ENCODE data around the gene AP1G1. TPM values are rescaled to one million over a fixed set of nuclear protein-coding genes. Genes with fewer than 3 reads are reported as not detected.

AP1G1 gene
- total and polyA plus RNA-seq, 10 of the 15 experiments (the other 5 are each of a cell fraction or from before 2014, with no cell fraction given) = 5.9 to 83.7 (median 47.8) TPM

DNA sequence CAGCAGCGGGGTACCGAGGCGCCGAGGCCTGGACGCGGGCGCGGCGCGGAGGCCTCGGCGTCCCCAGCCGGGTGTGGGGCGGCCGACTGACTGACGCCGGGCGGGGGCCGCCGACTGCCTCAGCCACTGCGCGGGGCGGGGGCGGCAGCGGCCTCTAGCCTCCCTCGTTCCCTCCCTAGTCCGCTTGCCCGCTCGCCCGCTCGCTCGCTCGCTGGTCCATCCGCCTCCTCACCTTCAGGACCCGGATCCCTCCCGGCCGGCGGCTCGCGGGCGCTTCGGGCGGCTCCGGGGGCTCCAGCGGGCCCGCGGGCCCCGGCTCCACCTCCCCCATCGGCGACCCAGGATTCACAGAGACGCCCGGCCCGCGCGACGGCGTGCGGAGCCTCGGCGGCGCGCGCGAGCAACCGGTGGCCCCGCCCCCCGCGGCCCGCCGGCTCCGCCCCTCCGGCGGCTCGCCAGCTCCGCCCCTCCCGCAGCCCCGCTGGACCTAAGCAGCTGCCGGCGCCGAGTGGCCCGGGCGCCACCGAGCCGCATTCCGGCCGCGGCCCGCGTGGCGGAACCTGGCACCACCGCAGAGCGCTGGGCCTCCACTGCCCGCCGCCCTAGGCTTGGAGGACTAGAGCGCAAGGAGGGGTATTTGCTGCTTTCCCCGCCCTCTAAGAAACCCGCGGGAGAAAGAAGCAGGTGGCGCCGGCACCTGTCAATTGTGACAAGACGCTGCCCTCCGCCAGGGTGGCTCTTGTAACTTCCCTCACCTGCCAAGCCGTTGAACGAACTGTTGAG, 84.9 kb downstream of the AP1G1 start (continued):
- TF ChIP-seq, protein P1, sequence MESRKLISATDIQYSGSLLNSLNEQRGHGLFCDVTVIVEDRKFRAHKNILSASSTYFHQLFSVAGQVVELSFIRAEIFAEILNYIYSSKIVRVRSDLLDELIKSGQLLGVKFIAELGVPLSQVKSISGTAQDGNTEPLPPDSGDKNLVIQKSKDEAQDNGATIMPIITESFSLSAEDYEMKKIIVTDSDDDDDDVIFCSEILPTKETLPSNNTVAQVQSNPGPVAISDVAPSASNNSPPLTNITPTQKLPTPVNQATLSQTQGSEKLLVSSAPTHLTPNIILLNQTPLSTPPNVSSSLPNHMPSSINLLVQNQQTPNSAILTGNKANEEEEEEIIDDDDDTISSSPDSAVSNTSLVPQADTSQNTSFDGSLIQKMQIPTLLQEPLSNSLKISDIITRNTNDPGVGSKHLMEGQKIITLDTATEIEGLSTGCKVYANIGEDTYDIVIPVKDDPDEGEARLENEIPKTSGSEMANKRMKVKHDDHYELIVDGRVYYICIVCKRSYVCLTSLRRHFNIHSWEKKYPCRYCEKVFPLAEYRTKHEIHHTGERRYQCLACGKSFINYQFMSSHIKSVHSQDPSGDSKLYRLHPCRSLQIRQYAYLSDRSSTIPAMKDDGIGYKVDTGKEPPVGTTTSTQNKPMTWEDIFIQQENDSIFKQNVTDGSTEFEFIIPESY (IDR thresholded peaks at IDR 0.05) = no peak
- TF ChIP-seq CBX5 (IDR thresholded peaks at IDR 0.05; ENCODE audit: low read depth) (no peak), RB1 (IDR thresholded peaks at IDR 0.05; ENCODE audit: borderline replicate concordance) (0 out of 2 replicates have a peak, but pooled peaks have one; percentile 25), IKZF2 (IDR thresholded peaks at IDR 0.05) (no peak), CREB1 (IDR thresholded peaks at IDR 0.05; ENCODE audit: low read depth) (no peak), ETV6 (conservative IDR thresholded peaks at IDR 0.05 in 1 of 2, IDR thresholded peaks at IDR 0.05 in 1 of 2; ENCODE audit: borderline replicate concordance in 1 of 2, low read depth in 1 of 2) (no peak), BHLHE40 (IDR thresholded peaks at IDR 0.05; ENCODE audit: borderline replicate concordance in 1 of 2, low read depth in 2 of 2, low read length in 1 of 2) (peak; percentile 12 to 38; a peak in 2 of 4 replicates), NR2F1 (conservative IDR thresholded peaks at IDR 0.05) (peak; percentile 47; the same call in 1 of the 2 replicates), CHD4 (IDR thresholded peaks at IDR 0.05) (no peak), FOXK2 (IDR thresholded peaks at IDR 0.05) (no peak), STAT3 (IDR thresholded peaks at IDR 0.05; ENCODE audit: low read depth, low read length) (no peak), PAX8 (IDR thresholded peaks at IDR 0.05) (no peak), SMARCA5 (IDR thresholded peaks at IDR 0.05) (0 out of 2 replicates have a peak, but pooled peaks have one; percentile 51), ASH2L (IDR thresholded peaks at IDR 0.05; ENCODE audit: borderline replicate concordance, low read depth) (no peak)
- TF ChIP-seq, protein P2, sequence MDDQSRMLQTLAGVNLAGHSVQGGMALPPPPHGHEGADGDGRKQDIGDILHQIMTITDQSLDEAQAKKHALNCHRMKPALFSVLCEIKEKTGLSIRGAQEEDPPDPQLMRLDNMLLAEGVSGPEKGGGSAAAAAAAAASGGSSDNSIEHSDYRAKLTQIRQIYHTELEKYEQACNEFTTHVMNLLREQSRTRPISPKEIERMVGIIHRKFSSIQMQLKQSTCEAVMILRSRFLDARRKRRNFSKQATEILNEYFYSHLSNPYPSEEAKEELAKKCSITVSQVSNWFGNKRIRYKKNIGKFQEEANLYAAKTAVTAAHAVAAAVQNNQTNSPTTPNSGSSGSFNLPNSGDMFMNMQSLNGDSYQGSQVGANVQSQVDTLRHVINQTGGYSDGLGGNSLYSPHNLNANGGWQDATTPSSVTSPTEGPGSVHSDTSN (IDR thresholded peaks at IDR 0.05; ENCODE audit: insufficient replicate concordance, low read depth, low read length) = peak; percentile 32
- TF ChIP-seq, protein P3, sequence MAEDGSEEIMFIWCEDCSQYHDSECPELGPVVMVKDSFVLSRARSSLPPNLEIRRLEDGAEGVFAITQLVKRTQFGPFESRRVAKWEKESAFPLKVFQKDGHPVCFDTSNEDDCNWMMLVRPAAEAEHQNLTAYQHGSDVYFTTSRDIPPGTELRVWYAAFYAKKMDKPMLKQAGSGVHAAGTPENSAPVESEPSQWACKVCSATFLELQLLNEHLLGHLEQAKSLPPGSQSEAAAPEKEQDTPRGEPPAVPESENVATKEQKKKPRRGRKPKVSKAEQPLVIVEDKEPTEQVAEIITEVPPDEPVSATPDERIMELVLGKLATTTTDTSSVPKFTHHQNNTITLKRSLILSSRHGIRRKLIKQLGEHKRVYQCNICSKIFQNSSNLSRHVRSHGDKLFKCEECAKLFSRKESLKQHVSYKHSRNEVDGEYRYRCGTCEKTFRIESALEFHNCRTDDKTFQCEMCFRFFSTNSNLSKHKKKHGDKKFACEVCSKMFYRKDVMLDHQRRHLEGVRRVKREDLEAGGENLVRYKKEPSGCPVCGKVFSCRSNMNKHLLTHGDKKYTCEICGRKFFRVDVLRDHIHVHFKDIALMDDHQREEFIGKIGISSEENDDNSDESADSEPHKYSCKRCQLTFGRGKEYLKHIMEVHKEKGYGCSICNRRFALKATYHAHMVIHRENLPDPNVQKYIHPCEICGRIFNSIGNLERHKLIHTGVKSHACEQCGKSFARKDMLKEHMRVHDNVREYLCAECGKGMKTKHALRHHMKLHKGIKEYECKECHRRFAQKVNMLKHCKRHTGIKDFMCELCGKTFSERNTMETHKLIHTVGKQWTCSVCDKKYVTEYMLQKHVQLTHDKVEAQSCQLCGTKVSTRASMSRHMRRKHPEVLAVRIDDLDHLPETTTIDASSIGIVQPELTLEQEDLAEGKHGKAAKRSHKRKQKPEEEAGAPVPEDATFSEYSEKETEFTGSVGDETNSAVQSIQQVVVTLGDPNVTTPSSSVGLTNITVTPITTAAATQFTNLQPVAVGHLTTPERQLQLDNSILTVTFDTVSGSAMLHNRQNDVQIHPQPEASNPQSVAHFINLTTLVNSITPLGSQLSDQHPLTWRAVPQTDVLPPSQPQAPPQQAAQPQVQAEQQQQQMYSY (CRISPR knock-in tag; IDR thresholded peaks at IDR 0.05) = no peak
- TF ChIP-seq, protein P4, sequence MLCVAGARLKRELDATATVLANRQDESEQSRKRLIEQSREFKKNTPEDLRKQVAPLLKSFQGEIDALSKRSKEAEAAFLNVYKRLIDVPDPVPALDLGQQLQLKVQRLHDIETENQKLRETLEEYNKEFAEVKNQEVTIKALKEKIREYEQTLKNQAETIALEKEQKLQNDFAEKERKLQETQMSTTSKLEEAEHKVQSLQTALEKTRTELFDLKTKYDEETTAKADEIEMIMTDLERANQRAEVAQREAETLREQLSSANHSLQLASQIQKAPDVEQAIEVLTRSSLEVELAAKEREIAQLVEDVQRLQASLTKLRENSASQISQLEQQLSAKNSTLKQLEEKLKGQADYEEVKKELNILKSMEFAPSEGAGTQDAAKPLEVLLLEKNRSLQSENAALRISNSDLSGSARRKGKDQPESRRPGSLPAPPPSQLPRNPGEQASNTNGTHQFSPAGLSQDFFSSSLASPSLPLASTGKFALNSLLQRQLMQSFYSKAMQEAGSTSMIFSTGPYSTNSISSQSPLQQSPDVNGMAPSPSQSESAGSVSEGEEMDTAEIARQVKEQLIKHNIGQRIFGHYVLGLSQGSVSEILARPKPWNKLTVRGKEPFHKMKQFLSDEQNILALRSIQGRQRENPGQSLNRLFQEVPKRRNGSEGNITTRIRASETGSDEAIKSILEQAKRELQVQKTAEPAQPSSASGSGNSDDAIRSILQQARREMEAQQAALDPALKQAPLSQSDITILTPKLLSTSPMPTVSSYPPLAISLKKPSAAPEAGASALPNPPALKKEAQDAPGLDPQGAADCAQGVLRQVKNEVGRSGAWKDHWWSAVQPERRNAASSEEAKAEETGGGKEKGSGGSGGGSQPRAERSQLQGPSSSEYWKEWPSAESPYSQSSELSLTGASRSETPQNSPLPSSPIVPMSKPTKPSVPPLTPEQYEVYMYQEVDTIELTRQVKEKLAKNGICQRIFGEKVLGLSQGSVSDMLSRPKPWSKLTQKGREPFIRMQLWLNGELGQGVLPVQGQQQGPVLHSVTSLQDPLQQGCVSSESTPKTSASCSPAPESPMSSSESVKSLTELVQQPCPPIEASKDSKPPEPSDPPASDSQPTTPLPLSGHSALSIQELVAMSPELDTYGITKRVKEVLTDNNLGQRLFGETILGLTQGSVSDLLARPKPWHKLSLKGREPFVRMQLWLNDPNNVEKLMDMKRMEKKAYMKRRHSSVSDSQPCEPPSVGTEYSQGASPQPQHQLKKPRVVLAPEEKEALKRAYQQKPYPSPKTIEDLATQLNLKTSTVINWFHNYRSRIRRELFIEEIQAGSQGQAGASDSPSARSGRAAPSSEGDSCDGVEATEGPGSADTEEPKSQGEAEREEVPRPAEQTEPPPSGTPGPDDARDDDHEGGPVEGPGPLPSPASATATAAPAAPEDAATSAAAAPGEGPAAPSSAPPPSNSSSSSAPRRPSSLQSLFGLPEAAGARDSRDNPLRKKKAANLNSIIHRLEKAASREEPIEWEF (IDR thresholded peaks at IDR 0.05; ENCODE audit: insufficient replicate concordance, low read depth, low read length) = no peak
